ENCODE measurements around the gene LRFN3.
A peak's percentile ranks its signal among the peaks of the same experiment; 100 is the strongest.

- TF ChIP-seq EZH2 (IDR thresholded peaks at IDR 0.05; ENCODE audit: low read length, missing control alignments) (peak; percentile 61), CTCF (conservative IDR thresholded peaks at IDR 0.05 in 1 of 2, IDR thresholded peaks at IDR 0.05 in 1 of 2; ENCODE audit: low read depth in 1 of 2, low read length in 2 of 2) (no peak)
These were observed 50.7 kb downstream of the LRFN3 start for GRCh38 chr19:35986664-35987570.

All from fibroblast of lung (primary cell).